ENCODE data around the gene CLASP1. TPM values are rescaled to one million over a fixed set of nuclear protein-coding genes. Genes with fewer than 3 reads are reported as not detected.
"Not testable (repeated sequence)": the region's sequence is repeated elsewhere in the genome, so short reads cannot be mapped to it uniquely, and the experiment has no call there.

Gene CLASP1
- total RNA-seq, 1 experiment from 2014 or later, result 27.0 TPM

DNA sequence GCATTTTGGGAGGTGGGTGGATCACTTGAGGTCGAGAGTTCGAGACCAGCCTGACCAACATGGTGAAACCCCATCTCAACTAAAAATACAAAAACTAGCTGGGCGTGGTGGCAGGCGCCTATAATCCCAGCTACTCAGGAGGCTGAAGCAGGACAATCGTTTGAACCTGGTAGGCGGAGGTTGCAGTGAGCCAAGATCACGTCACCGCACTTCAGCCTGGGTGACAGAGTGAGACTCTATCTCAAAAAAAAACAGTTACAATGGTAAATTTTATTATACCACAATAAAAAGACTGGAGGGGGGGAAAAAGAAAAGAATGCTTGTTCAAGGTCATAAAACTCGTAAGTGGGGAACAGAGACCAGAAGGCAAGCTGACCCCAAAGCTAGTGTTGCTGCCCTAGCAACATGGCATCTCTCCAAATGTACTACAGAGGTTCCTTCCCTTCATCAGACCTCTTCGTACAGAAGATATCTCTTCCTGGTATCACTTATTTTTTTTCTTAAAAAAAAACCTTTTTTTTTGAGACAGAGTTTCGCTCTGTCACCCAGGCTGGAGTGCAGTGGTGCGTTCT lies 305.3 kb downstream of the CLASP1 start:
- DNase-seq (ENCODE audit: low read depth, low spot score); in situ Hi-C loops (cut with HindIII; ENCODE audit: low pct_unique_long_range_greater_than_20kb, low sequenced_read_pairs): not testable (repeated sequence)

- no peak for DNase-seq (ENCODE audit: low read depth, low spot score)
- in situ Hi-C loops (cut with HindIII; ENCODE audit: low pct_unique_long_range_greater_than_20kb, low sequenced_read_pairs), result no loop called here
Measured at GRCh38 chr2:121343191-121343590, 306.1 kb downstream of the CLASP1 start.

DNA sequence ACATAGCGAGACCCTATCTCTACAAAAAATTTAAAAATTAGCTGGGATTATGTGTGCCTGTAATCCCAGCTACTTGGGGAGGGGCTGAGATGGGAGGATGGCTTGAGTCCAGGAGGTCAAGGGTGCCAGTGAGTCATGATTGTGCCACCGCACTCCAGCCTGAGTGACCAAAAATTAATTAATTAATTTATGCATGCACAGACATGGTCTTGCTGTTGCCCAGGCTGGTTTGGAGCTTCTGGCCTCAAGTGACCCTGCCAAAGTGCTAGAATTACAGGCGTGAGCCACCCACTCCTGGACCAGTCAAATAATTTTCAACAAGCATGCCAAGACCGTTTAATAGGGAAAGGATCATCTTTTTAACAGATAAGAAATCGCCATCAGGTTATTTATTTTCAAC lies 306.5 kb downstream of the CLASP1 start:
- DNase-seq (ENCODE audit: low read depth, low spot score), result no peak
- in situ Hi-C loops (cut with HindIII; ENCODE audit: low pct_unique_long_range_greater_than_20kb, low sequenced_read_pairs), result no loop called here

GRCh38 chr2:121340926-121341325 lies 308.3 kb downstream of the CLASP1 start:
- DNase-seq (ENCODE audit: low read depth, low spot score), result no peak
- in situ Hi-C loops (cut with HindIII; ENCODE audit: low pct_unique_long_range_greater_than_20kb, low sequenced_read_pairs), result no loop called here

DNA sequence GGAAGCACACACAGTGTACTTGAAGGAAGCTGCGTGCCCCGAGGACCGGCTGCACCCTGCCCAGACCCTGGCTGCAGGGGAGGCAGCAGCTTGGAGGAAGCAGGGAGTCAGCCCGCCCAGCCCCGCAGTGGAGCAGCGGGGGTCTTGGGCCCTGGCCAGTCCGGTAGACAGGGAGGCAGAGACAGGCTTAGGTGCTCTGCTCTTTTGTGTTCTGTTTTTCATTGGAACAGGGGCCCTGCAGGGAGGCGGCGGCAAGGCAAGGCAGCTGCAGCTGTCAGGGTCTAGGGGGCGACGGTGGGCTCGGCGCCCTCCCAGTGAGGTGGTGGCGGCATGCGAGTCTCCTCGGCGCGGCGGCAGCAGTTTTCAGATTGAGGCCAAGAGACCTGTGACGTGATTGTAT lies 311.0 kb downstream of the CLASP1 start:
- in situ Hi-C loops (cut with HindIII; ENCODE audit: low pct_unique_long_range_greater_than_20kb, low sequenced_read_pairs), result no loop called here
- no peak for DNase-seq (ENCODE audit: low read depth, low spot score)

DNA sequence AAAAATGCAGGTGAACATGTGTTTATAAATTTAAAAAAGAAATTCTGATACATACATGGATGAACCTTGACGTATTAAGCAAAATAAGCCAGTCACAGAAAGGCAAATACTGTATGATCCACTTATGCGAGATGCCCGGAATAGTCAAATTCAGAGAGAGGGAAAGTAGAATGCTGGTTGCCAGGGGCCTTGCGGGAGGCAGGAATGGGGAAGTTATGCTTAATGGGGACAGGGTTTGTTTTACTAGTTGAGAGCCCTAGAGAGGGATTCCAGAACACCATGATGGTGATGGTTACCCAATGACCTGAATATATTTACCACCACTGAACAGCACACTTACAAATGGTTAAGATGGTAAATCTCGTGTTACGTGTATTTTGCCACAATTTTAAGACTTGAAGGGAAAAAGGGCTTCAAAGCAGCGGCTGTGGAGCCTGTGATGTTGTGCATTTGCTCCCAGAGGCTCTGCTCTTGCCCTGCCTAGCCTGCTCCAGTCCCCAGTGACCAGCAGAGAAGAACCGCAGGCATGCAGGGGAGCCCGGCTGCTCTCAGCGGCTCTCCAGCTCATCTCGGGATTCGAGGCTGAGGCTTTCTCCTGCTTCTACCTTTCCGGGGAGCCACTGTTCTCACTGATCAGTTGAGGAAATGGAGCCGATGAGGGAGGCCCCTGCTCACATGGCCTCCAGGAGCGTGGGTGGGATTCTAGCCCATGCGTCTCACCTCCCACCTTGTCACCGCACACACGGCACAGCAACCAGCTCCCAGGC lies 312.6 kb downstream of the CLASP1 start:
- in situ Hi-C loops (cut with HindIII; ENCODE audit: low pct_unique_long_range_greater_than_20kb, low sequenced_read_pairs), result no loop called here
- no peak for DNase-seq (ENCODE audit: low read depth, low spot score)

GRCh38 chr2:121335294-121336290 lies 313.7 kb downstream of the CLASP1 start:
- no peak for DNase-seq (ENCODE audit: low read depth, low spot score)
- in situ Hi-C loops (cut with HindIII; ENCODE audit: low pct_unique_long_range_greater_than_20kb, low sequenced_read_pairs), result no loop called here

- in situ Hi-C loops (cut with HindIII; ENCODE audit: low pct_unique_long_range_greater_than_20kb, low sequenced_read_pairs), result no loop called here
- DNase-seq (ENCODE audit: low read depth, low spot score), result no peak
Measured at GRCh38 chr2:121334581-121335293, 314.5 kb downstream of the CLASP1 start.

DNA sequence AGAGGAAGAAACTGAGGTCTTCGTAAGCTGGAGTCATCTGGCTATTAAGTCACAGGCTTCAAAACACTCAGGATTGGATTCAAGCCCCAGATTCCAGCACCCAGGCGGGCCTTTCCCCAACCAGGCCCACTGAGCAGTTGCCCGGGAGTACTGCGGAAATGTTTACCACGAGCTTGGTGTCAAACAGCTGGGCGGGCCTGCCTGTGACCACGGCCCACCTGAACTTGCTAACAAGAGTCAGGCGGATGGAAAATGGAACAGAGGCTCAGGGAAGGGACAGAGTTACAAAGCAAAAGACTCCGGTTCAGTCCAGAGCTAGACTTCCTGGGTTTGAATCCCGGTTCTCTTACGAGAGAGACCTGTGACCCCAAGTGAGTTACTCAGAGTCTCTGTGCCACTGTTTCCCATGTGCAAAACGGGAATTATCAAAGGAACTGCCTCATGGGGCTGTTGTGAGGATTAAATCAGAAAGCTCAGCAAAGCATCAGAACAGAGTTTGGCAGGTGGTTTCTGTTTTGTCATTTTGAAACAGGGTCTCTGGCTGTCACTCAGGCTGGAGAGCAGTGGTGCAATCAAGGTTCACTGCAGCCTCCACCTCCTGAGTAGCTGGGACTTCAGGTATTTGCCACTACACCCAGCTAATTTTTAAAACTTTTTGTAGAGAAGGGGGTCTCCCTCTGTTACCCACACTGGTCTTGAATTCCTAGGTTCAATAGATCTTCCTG lies 315.3 kb downstream of the CLASP1 start:
- in situ Hi-C loops (cut with HindIII; ENCODE audit: low pct_unique_long_range_greater_than_20kb, low sequenced_read_pairs), result no loop called here
- no peak for DNase-seq (ENCODE audit: low read depth, low spot score)

DNA sequence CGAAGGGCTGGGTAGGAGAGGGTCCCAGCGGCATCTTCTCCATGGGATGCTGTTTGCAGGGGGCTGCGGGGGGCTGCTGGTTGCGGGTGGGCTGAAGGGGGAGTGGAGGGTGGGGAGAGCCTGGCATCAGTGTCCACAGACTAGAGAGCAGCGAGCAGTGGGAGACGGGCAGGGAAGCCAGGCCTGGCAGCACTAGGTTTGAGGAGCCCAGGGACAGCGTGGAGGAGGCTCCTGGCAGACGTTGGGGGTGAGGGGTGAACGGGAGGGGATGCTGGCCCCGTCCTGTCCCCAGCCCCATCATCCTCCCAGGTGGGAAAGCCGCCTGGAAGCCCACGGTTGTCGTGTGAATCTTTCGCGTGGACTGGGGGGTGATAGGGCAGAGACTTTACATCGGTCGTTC lies 316.0 kb downstream of the CLASP1 start:
- no peak for DNase-seq (ENCODE audit: low read depth, low spot score)
- in situ Hi-C loops (cut with HindIII; ENCODE audit: low pct_unique_long_range_greater_than_20kb, low sequenced_read_pairs), result no loop called here

DNA sequence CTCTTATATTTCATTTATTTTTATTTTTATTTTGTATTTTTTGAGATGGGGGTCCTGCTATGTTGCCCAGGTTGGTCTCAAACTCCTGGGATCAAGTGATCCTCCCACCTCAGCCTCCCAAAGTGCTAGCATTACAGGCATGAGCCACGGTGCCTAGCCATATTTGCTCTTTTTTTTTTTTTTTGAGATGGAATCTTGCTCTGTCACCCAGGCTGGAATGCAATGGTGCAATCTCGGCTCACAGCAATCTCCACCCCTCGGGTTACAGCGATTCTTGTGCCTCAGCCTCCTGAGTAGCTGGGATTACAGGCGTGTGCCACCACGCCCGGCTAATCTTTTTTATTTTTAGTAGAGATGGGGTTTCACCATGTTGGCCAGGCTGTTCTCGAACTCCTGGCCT lies 317.9 kb downstream of the CLASP1 start:
- DNase-seq (ENCODE audit: low read depth, low spot score); in situ Hi-C loops (cut with HindIII; ENCODE audit: low pct_unique_long_range_greater_than_20kb, low sequenced_read_pairs): not testable (repeated sequence)

- in situ Hi-C loops (cut with HindIII; ENCODE audit: low pct_unique_long_range_greater_than_20kb, low sequenced_read_pairs), result no loop called here
- DNase-seq (ENCODE audit: low read depth, low spot score), result no peak
Measured at GRCh38 chr2:121330921-121331320, 318.3 kb downstream of the CLASP1 start.

- DNase-seq (ENCODE audit: low read depth, low spot score), result no peak
- in situ Hi-C loops (cut with HindIII; ENCODE audit: low pct_unique_long_range_greater_than_20kb, low sequenced_read_pairs), result no loop called here
Measured at GRCh38 chr2:121329786-121330185, 319.5 kb downstream of the CLASP1 start.

DNA sequence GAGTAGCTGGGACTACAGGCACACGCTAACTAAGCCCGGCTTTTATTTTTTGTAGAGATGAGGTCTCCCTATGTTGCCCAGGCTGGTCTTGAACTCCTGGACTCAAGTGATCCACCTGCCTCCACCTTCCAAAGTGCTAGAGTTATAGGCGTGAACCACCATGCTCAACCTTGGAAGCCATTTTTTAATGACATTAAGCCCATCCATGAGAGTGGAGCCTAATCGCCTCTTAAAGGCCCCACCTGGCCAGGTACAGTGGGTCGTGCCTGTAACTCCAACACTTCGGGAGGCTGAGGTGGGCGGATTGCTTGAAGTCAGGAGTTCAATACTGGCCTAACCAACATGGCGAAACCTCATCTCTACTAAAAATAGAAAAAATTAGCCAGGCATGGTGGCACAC lies 322.6 kb downstream of the CLASP1 start:
- no peak for DNase-seq (ENCODE audit: low read depth, low spot score)
- in situ Hi-C loops (cut with HindIII; ENCODE audit: low pct_unique_long_range_greater_than_20kb, low sequenced_read_pairs), result no loop called here

DNA sequence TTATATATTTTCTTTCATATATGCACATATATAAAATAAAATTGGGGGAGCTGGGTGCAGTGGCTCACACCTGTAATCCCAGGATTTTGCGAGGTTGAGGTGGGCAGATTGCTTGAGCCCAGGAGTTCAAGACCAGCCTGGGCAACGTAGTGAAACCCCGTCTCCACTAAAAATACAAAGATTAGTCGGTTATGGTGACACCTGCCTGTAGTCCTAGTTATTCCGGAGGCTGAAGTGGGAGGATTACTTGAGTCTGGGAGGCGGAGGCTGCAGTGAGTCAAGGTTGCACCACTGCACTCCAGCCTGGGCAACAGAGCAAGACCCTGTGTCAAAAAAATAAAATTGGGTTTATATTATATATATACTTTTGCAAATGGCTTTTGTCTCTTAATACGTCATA lies 324.7 kb downstream of the CLASP1 start:
- no peak for DNase-seq (ENCODE audit: low read depth, low spot score)
- in situ Hi-C loops (cut with HindIII; ENCODE audit: low pct_unique_long_range_greater_than_20kb, low sequenced_read_pairs), result no loop called here

GRCh38 chr2:121321476-121321875 lies 327.8 kb downstream of the CLASP1 start:
- in situ Hi-C loops (cut with HindIII; ENCODE audit: low pct_unique_long_range_greater_than_20kb, low sequenced_read_pairs), result no loop called here
- no peak for DNase-seq (ENCODE audit: low read depth, low spot score)

DNA sequence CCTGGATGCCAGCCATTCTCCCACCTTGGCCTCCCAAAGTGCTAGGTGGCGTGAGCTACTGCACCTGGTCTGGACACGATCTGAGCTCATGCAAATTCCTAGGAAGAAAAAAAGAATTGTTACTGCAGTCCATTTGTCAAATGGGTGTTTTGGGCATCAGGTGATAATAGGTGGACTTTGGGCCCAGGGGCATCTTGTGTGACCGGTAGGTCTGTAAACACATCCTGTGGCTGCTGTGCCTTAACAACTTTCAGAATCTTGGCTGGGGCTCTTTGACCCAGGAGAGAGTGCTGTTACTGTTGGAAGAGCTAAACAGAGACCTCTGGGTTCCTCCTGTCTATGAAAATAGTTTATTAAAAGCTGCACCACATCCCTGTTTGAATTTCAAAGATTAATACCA lies 329.3 kb downstream of the CLASP1 start:
- in situ Hi-C loops (cut with HindIII; ENCODE audit: low pct_unique_long_range_greater_than_20kb, low sequenced_read_pairs), result no loop called here
- DNase-seq (ENCODE audit: low read depth, low spot score), result no peak

All from SK-MEL-5 (cell line).